OCI-LY1 (cell line): ENCODE results near the gene RHEBL1.

ENCODE experiments used
- CTCF ChIP-seq: fragments of 200-600 bp; sonication (generic), shearing (Covaris generic); IDR thresholded peaks from 2 replicates; pipeline ENCODE4 v1.5.1; 2017; ENCODE audit warnings: mild to moderate bottlenecking, antibody characterized with exemption, low read length, moderate library complexity, mixed read lengths
- EZH2 ChIP-seq: fragments of 200-600 bp; sonication (generic), shearing (Covaris generic); IDR thresholded peaks from 2 replicates; pipeline ENCODE4 v1.8.0; 2017; ENCODE audit warnings: borderline replicate concordance, mixed run types, mild to moderate bottlenecking, antibody characterized with exemption, low read length, moderate library complexity, mixed read lengths

DNA sequence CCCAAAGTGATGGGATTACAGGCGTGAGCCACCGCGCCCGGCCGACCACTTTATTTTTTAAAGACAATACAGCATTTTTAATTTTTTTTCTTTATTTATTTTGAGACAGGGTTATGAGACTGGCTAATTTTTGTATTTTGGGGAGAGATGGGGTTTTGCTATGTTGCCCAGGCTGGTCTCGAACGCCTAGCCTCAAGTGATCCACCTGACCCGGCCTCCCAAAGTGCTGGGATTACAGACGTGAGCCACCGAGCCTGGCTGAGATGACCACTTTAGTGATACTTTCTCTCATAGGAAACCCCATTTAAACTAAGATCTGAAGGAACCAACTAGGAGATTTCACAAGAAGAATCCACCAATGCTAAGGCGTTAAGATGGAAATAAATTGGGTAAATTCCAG lies 1.2 kb upstream of the RHEBL1 start:
- TF ChIP-seq CTCF, result no peak
- no peak for TF ChIP-seq EZH2
